Body of pancreas (tissue), 4 donors: ENCODE measurements around the gene TARM1.

Source experiments
- POLR2A ChIP-seq, 3 donors: fragments of 450-650 bp; IDR thresholded peaks; one replicate each; pipeline ENCODE4 v1.6.1; 2016; ENCODE audit warnings: antibody characterized with exemption in 3 of 3, mild to moderate bottlenecking in 2 of 3
- TF ChIP-seq, protein P1 (sequence below), 7 experiments: fragments of 450-650 bp in 4 of 7; fragments of 200-600 bp in 3 of 7; sonication (generic) in 3 of 7; IDR thresholded peaks; one replicate each; pipeline ENCODE4 v1.5.1; 2016 to 2019; ENCODE audit warnings: antibody characterized with exemption in 7 of 7

GRCh38 chr19:54029301-54029700 is 51.9 kb downstream of the TARM1 start:
- TF ChIP-seq, protein P1, sequence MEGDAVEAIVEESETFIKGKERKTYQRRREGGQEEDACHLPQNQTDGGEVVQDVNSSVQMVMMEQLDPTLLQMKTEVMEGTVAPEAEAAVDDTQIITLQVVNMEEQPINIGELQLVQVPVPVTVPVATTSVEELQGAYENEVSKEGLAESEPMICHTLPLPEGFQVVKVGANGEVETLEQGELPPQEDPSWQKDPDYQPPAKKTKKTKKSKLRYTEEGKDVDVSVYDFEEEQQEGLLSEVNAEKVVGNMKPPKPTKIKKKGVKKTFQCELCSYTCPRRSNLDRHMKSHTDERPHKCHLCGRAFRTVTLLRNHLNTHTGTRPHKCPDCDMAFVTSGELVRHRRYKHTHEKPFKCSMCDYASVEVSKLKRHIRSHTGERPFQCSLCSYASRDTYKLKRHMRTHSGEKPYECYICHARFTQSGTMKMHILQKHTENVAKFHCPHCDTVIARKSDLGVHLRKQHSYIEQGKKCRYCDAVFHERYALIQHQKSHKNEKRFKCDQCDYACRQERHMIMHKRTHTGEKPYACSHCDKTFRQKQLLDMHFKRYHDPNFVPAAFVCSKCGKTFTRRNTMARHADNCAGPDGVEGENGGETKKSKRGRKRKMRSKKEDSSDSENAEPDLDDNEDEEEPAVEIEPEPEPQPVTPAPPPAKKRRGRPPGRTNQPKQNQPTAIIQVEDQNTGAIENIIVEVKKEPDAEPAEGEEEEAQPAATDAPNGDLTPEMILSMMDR (IDR thresholded peaks at IDR 0.05): no peak
- TF ChIP-seq POLR2A (IDR thresholded peaks at IDR 0.05): no peak
